Measurements from ENCODE around the gene SDR42E1. TPM values are rescaled to one million over a fixed set of nuclear protein-coding genes. Genes with fewer than 3 reads are reported as not detected.

The SDR42E1 gene
- total and polyA plus RNA-seq, 4 donors = 1.9 to 6.5 (median 3.3) TPM

DNA sequence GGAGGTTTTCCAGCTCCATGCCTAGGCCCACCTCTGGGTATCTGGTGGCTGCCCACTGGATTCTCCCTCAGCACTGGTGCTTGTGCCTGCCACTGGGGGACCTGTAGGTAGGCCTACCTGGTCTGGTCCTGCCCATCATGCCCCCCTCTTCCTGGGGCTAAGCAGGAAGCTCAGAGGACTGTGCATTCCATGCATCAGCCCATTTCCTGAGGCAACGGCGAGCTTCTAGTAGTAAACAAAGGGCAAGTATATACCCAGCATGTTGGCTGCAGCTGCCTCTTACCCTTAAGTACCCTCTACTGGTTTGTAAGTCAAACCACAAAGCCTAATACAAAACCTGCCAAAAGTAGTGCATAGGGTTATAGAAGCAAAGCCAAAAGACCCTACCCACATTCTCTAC lies 37.5 kb downstream of the SDR42E1 start:
- Histone ChIP-seq H3K27me3 (ENCODE audit: control insufficient read depth in 4 of 4, insufficient read depth in 4 of 4, low read length in 3 of 4) (no peaks in the 10 kb centered on the region), H3K9ac (ENCODE audit: low read depth in 1 of 2, low read length in 2 of 2) (no peak overlapping the region), H3K4me3 (ENCODE audit: low read depth in 1 of 3, low read length in 3 of 3) (no peak overlapping the region), H3K9me3 (ENCODE audit: control insufficient read depth in 4 of 4, low read length in 3 of 4) (peaks cover 2 to 13% (median 2%) of the 10 kb centered on the region in 4 donors), H3K27ac (ENCODE audit: low read depth in 1 of 2, low read length in 2 of 2) (no peak overlapping the region), H3K4me1 (ENCODE audit: control insufficient read depth in 4 of 4, insufficient read depth in 4 of 4, low read length in 3 of 4) (no peaks in the 10 kb centered on the region), H3K36me3 (ENCODE audit: control insufficient read depth in 4 of 4, insufficient read depth in 3 of 4, low read depth in 1 of 4, low read length in 3 of 4) (no peaks in the 10 kb centered on the region)
- no peak for DNase-seq (ENCODE audit: low spot score)
- WGBS = 90% methylated on average over 2 of the region's 2 CpGs
- TF ChIP-seq, protein P1, sequence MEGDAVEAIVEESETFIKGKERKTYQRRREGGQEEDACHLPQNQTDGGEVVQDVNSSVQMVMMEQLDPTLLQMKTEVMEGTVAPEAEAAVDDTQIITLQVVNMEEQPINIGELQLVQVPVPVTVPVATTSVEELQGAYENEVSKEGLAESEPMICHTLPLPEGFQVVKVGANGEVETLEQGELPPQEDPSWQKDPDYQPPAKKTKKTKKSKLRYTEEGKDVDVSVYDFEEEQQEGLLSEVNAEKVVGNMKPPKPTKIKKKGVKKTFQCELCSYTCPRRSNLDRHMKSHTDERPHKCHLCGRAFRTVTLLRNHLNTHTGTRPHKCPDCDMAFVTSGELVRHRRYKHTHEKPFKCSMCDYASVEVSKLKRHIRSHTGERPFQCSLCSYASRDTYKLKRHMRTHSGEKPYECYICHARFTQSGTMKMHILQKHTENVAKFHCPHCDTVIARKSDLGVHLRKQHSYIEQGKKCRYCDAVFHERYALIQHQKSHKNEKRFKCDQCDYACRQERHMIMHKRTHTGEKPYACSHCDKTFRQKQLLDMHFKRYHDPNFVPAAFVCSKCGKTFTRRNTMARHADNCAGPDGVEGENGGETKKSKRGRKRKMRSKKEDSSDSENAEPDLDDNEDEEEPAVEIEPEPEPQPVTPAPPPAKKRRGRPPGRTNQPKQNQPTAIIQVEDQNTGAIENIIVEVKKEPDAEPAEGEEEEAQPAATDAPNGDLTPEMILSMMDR (IDR thresholded peaks at IDR 0.05; ENCODE audit: low read depth, low read length, missing input control) = no peak
- TF ChIP-seq NR2F2 (IDR thresholded peaks at IDR 0.05) = no peak
- TF ChIP-seq, protein P2, sequence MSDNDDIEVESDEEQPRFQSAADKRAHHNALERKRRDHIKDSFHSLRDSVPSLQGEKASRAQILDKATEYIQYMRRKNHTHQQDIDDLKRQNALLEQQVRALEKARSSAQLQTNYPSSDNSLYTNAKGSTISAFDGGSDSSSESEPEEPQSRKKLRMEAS (IDR thresholded peaks at IDR 0.05) = no peak

DNA sequence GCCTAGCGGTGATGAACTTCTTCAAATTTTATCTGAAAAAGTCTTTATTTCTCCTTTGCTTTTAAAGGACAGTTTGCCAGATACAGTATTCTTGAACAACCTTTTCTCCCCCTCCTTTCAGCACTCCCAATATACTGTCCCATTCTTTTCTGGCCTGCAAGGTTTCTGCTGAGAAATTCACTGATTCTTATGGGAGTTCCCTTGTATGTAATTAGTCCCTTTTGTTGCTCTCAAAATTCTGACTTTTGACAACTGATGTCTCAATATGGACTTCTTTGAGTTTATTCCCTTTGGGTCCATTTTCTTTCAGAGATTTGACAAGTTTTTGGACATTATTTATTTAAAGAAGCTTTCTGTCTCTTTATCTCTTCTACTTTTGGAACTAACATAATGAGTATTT lies 39.4 kb downstream of the SDR42E1 start:
- no peaks in the 10 kb centered on the region for H3K36me3 ChIP-seq (ENCODE audit: control insufficient read depth in 4 of 4, insufficient read depth in 3 of 4, low read depth in 1 of 4, low read length in 3 of 4)
- TF ChIP-seq, protein P3, sequence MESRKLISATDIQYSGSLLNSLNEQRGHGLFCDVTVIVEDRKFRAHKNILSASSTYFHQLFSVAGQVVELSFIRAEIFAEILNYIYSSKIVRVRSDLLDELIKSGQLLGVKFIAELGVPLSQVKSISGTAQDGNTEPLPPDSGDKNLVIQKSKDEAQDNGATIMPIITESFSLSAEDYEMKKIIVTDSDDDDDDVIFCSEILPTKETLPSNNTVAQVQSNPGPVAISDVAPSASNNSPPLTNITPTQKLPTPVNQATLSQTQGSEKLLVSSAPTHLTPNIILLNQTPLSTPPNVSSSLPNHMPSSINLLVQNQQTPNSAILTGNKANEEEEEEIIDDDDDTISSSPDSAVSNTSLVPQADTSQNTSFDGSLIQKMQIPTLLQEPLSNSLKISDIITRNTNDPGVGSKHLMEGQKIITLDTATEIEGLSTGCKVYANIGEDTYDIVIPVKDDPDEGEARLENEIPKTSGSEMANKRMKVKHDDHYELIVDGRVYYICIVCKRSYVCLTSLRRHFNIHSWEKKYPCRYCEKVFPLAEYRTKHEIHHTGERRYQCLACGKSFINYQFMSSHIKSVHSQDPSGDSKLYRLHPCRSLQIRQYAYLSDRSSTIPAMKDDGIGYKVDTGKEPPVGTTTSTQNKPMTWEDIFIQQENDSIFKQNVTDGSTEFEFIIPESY (IDR thresholded peaks at IDR 0.05) = no peak
- TF ChIP-seq, protein P2 (IDR thresholded peaks at IDR 0.05) = no peak
- TF ChIP-seq YY1 (IDR thresholded peaks at IDR 0.05) (no peak), GABPA (IDR thresholded peaks at IDR 0.05 in 1 of 2, conservative IDR thresholded peaks at IDR 0.05 in 1 of 2) (no peak), HNF4G (IDR thresholded peaks at IDR 0.05) (no peak), RXRA (IDR thresholded peaks at IDR 0.05) (no peak), TAF1 (conservative IDR thresholded peaks at IDR 0.05) (no peak), FOXA2 (IDR thresholded peaks at IDR 0.05) (no peak), EGR1 (IDR thresholded peaks at IDR 0.05; ENCODE audit: low read depth in 2 of 2) (no peak), FOXA1 (IDR thresholded peaks at IDR 0.05) (no peak)
- TF ChIP-seq, protein P1 (IDR thresholded peaks at IDR 0.05; ENCODE audit: low read depth, low read length, missing input control) = no peak
- TF ChIP-seq, protein P4, sequence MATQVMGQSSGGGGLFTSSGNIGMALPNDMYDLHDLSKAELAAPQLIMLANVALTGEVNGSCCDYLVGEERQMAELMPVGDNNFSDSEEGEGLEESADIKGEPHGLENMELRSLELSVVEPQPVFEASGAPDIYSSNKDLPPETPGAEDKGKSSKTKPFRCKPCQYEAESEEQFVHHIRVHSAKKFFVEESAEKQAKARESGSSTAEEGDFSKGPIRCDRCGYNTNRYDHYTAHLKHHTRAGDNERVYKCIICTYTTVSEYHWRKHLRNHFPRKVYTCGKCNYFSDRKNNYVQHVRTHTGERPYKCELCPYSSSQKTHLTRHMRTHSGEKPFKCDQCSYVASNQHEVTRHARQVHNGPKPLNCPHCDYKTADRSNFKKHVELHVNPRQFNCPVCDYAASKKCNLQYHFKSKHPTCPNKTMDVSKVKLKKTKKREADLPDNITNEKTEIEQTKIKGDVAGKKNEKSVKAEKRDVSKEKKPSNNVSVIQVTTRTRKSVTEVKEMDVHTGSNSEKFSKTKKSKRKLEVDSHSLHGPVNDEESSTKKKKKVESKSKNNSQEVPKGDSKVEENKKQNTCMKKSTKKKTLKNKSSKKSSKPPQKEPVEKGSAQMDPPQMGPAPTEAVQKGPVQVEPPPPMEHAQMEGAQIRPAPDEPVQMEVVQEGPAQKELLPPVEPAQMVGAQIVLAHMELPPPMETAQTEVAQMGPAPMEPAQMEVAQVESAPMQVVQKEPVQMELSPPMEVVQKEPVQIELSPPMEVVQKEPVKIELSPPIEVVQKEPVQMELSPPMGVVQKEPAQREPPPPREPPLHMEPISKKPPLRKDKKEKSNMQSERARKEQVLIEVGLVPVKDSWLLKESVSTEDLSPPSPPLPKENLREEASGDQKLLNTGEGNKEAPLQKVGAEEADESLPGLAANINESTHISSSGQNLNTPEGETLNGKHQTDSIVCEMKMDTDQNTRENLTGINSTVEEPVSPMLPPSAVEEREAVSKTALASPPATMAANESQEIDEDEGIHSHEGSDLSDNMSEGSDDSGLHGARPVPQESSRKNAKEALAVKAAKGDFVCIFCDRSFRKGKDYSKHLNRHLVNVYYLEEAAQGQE (IDR thresholded peaks at IDR 0.05) = no peak
- peak overlapping the region in 1 of 3 donors; percentile 0 for H3K4me3 ChIP-seq (ENCODE audit: low read depth in 1 of 3, low read length in 3 of 3)
- 98% methylated on average over 1 of the region's 1 CpG for WGBS
- H3K27ac ChIP-seq (ENCODE audit: low read depth in 1 of 2, low read length in 2 of 2) = no peak overlapping the region
- no peaks in the 10 kb centered on the region for H3K27me3 ChIP-seq (ENCODE audit: control insufficient read depth in 4 of 4, insufficient read depth in 4 of 4, low read length in 3 of 4)
- DNase-seq (ENCODE audit: low spot score) = no peak
- H3K4me1 ChIP-seq (ENCODE audit: control insufficient read depth in 4 of 4, insufficient read depth in 4 of 4, low read length in 3 of 4) = no peaks in the 10 kb centered on the region
- H3K9me3 ChIP-seq (ENCODE audit: control insufficient read depth in 4 of 4, low read length in 3 of 4) = peaks cover 2 to 18% (median 2%) of the 10 kb centered on the region in 4 donors
- no peak overlapping the region for H3K9ac ChIP-seq (ENCODE audit: low read depth in 1 of 2, low read length in 2 of 2)
